ENCODE data around the gene ZMYM2.

The ZMYM2 gene

GRCh38 chr13:19991531-19991930 lies 33.0 kb downstream of the ZMYM2 start:
- no peak for TF ChIP-seq CTCF (IDR thresholded peaks at IDR 0.05; ENCODE audit: low read depth, low read length)
- no peak for DNase-seq
- Histone ChIP-seq H3K27ac (no peak overlapping the region), H3K4me3 (ENCODE audit: low read depth, low read length) (no peak overlapping the region), H3K27me3 (ENCODE audit: insufficient read depth, low read depth, severe bottlenecking) (no peaks in the 10 kb centered on the region), H3K36me3 (peaks cover 81% of the 10 kb centered on the region), H3K9me3 (ENCODE audit: severe bottlenecking) (no peaks in the 10 kb centered on the region)

- H3K27ac ChIP-seq = no peak overlapping the region
- no peak overlapping the region for H3K4me3 ChIP-seq (ENCODE audit: low read depth, low read length)
- peaks cover 86% of the 10 kb centered on the region for H3K36me3 ChIP-seq
- no peaks in the 10 kb centered on the region for H3K27me3 ChIP-seq (ENCODE audit: insufficient read depth, low read depth, severe bottlenecking)
- TF ChIP-seq CTCF (IDR thresholded peaks at IDR 0.05; ENCODE audit: low read depth, low read length) = no peak
- no peak for DNase-seq
- no peaks in the 10 kb centered on the region for H3K9me3 ChIP-seq (ENCODE audit: severe bottlenecking)
Observed at GRCh38 chr13:19993024-19993423, 34.5 kb downstream of the ZMYM2 start.

DNA sequence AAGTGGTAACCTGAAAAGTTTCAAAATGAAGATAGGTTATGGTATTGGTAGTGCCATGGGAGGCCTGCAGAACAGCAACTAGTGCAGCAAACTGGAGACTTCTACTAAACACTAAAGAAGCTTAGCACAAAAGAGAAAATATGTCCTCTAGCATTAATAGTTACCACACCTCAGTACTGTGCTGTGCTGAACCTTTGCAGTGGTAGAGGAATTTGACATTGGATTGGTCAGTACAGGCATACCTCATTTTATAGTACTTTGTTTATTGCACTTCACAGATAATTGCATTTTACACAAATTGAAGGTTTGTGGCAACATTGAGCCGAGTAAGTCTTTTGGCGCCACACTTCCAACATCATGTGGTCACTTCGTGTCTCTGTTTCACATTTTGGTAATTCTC lies 40.4 kb downstream of the ZMYM2 start:
- Histone ChIP-seq H3K36me3 (peaks cover 85% of the 10 kb centered on the region), H3K9me3 (ENCODE audit: severe bottlenecking) (no peaks in the 10 kb centered on the region), H3K27ac (no peak overlapping the region), H3K4me3 (ENCODE audit: low read depth, low read length) (no peak overlapping the region), H3K27me3 (ENCODE audit: insufficient read depth, low read depth, severe bottlenecking) (no peaks in the 10 kb centered on the region)
- no peak for TF ChIP-seq CTCF (IDR thresholded peaks at IDR 0.05; ENCODE audit: low read depth, low read length)
- no peak for DNase-seq

DNA sequence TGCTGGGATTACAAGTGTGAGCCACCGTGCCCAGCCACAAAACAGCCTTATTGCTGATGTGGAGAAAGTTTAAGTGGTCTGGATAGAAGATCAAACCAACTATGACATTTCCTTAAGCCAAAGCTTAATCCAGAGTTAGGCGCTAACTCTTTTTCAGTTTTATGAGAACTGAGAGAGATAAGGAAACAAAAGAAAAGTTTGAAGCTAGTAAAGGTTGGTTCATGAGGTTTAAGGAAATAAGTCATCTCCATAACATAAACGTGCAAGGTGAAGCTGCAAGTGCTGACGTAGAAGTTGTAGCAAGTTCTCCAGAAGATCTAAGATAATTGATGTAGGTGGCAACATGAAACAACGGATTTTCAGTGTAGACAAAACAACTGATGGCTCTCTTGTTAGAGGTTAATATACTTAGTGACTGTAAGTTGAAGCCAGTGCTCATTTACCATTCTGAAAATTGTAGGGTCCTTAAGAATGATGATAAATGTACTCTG lies 41.6 kb downstream of the ZMYM2 start:
- no peak overlapping the region for H3K27ac ChIP-seq
- TF ChIP-seq CTCF (IDR thresholded peaks at IDR 0.05; ENCODE audit: low read depth, low read length) = no peak
- no peaks in the 10 kb centered on the region for H3K27me3 ChIP-seq (ENCODE audit: insufficient read depth, low read depth, severe bottlenecking)
- no peak overlapping the region for H3K4me3 ChIP-seq (ENCODE audit: low read depth, low read length)
- DNase-seq = no peak
- H3K36me3 ChIP-seq = peaks cover 85% of the 10 kb centered on the region
- H3K9me3 ChIP-seq (ENCODE audit: severe bottlenecking) = no peaks in the 10 kb centered on the region

DNA sequence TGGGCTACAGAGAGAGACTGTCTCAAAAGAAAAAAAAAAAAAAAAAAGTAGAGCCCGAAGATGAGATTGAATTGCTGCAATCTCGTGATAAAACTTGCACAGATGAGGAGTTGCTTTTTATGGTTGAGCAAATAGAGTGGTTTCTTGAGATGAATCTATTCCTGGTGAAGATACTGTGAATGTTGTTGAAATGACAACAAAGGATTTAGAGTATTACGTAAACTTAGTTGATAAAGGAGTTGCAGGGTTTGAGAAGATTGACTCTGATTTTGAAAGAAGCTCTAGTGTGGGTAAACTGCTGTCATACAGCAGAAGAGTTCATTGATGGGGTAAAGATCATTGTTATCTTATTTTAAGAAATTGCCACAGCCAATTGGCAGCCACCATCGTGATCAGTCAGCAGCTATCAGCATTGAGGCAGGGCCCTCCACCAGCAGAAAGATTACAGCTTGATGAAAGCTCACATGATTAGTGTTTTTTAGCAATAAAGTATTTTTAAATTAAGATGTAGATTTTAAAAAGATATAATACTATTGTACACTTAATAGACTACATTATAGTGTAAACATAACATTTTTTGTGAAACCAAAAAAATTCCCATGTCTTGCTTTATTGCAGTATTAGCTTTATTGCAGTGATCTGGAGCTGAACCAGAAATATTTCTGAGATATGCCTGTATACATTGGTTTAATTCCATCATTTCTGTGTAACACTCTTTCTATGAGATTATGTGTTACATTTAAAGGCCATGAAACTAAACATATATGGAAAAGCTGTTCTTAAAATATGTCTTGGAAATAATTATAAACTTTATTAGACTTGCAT lies 43.1 kb downstream of the ZMYM2 start:
- TF ChIP-seq CTCF (IDR thresholded peaks at IDR 0.05; ENCODE audit: low read depth, low read length) = no peak
- no peak for DNase-seq
- Histone ChIP-seq H3K27ac (no peak overlapping the region), H3K4me3 (ENCODE audit: low read depth, low read length) (no peak overlapping the region), H3K27me3 (ENCODE audit: insufficient read depth, low read depth, severe bottlenecking) (no peaks in the 10 kb centered on the region), H3K9me3 (ENCODE audit: severe bottlenecking) (no peaks in the 10 kb centered on the region), H3K36me3 (peaks cover 86% of the 10 kb centered on the region)
